Hepatocyte (in vitro differentiated cells): ENCODE measurements around the gene TMEM213.

Experiments
- EZH2 ChIP-seq: fragments of 200-600 bp; sonication (generic); IDR thresholded peaks from 2 replicates; pipeline ENCODE4 v1.6.1; 2016; ENCODE audit warnings: antibody characterized with exemption, mild to moderate bottlenecking, borderline replicate concordance
- TF ChIP-seq, protein P1 (sequence below): fragments of 200-600 bp; sonication (generic); IDR thresholded peaks from 2 replicates; pipeline ENCODE4 v1.5.1; 2016; ENCODE audit warnings: antibody characterized with exemption, mild to moderate bottlenecking; ENCODE audit not compliant: poor library complexity

DNA sequence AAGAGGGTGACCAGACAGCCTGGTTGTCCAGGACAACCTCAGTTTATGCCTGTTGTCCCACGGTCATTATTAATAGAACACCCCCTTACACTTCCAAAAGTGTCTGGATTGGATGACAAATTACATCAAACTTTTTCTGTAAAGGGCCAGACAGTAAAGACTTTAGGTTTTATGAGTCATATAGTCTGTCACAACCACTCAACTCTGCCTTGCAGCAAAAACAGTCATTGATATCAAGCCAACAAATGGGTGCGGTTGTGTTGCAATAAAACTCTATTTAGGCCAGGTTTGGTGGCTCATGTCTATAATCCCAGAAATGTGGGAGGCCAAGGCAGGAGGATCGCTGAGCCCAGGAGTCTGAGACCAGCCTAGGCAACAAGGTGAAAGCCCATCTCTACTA, 66.9 kb downstream of the TMEM213 start:
- TF ChIP-seq, protein P1, sequence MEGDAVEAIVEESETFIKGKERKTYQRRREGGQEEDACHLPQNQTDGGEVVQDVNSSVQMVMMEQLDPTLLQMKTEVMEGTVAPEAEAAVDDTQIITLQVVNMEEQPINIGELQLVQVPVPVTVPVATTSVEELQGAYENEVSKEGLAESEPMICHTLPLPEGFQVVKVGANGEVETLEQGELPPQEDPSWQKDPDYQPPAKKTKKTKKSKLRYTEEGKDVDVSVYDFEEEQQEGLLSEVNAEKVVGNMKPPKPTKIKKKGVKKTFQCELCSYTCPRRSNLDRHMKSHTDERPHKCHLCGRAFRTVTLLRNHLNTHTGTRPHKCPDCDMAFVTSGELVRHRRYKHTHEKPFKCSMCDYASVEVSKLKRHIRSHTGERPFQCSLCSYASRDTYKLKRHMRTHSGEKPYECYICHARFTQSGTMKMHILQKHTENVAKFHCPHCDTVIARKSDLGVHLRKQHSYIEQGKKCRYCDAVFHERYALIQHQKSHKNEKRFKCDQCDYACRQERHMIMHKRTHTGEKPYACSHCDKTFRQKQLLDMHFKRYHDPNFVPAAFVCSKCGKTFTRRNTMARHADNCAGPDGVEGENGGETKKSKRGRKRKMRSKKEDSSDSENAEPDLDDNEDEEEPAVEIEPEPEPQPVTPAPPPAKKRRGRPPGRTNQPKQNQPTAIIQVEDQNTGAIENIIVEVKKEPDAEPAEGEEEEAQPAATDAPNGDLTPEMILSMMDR = no peak
- TF ChIP-seq EZH2 = no peak
